H1 (cell line): ENCODE measurements around the gene PDZRN4. TPM values are rescaled to one million over a fixed set of nuclear protein-coding genes. Genes with fewer than 3 reads are reported as not detected.

Experiments
- CHD2 ChIP-seq: IDR thresholded peaks from 2 replicates; pipeline ENCODE4 v1.6.1; 2012; ENCODE audit warnings: low read length, improper control_type of control experiment
- KDM5A ChIP-seq: fragments of 200-600 bp; IDR thresholded peaks from 2 replicates; pipeline ENCODE4 v1.7.1; 2012; ENCODE audit warnings: mild to moderate bottlenecking, low read length, inconsistent platforms, mixed read lengths
- SIN3A ChIP-seq, 2 experiments: IDR thresholded peaks in 1 of 2; conservative IDR thresholded peaks in 1 of 2; 2 replicates each; pipeline ENCODE4 v1.6.1; 2011 to 2012; ENCODE audit warnings: low read length in 2 of 2, improper control_type of control experiment in 1 of 2, low read depth in 1 of 2, mild to moderate bottlenecking in 1 of 2
- SP2 ChIP-seq: IDR thresholded peaks from 2 replicates; pipeline ENCODE4 v1.6.1; 2012; ENCODE audit warnings: mild to moderate bottlenecking, low read length, inconsistent platforms
- SP4 ChIP-seq: IDR thresholded peaks from 2 replicates; pipeline ENCODE4 v1.6.1; 2012; ENCODE audit warnings: low read length, inconsistent platforms
- TAF1 ChIP-seq: IDR thresholded peaks from 2 replicates; pipeline ENCODE4 v1.6.1; 2011; ENCODE audit warnings: mild to moderate bottlenecking, low read depth, low read length
- polyA plus RNA-seq, 7 experiments: library from polyadenylated mRNA; depleted of rRNA in 3 of 7; stranded (reverse) in 5 of 7; unstranded in 2 of 7; fragments of >200 nt in 5 of 7; fragments of 200-250 nt in 2 of 7; gene quantifications; 1 replicate in 5 of 7; 2 replicates in 1 of 7; 4 replicates in 1 of 7; pipeline versions ENCODE4 v1.2.1 to v1.2.3, GENCODE V29; 2011 to 2013; ENCODE audit warnings: missing spikeins in 2 of 7, mixed read lengths in 2 of 7
- total RNA-seq: library from RNA; stranded (reverse); fragmentation: NEBNext Ultra II Directional; extraction: Animal tissue kit (Norgen Biotek cat#: 25700); gene quantifications from 2 replicates; pipeline ENCODE4 v1.2.1, GENCODE V29; 2021
- TF ChIP-seq, protein P1 (sequence below): IDR thresholded peaks from 2 replicates; pipeline ENCODE4 v1.6.1; 2012; ENCODE audit warnings: low read length, inconsistent platforms

Gene PDZRN4
- total and polyA plus RNA-seq, 2 of the 8 experiments (the other 6 are each of a cell fraction or from before 2014, with no cell fraction given): not detected

DNA sequence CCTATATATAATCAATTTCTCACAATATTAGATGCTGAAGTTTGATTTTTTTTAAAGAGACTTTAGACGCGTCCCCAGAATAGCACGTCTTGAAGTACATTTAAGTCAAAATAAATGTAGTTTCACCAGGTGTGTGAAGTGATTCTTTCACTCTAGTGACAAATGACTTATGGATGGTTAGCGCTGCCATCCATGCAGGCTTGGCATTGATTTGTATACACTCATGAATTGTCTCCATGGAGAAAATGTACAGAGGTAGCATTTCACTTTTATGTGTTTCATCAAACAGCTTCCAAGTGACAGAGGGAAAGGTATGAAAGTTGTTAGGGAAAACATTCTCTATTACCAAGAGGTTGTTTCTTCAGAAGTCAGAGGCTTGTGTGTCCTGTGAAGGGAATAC lies 360.8 kb downstream of the PDZRN4 start (continued):
- TF ChIP-seq KDM5A: no peak
- no peak for TF ChIP-seq SIN3A (conservative IDR thresholded peaks at IDR 0.05 in 1 of 2, IDR thresholded peaks at IDR 0.05 in 1 of 2; ENCODE audit: low read depth in 1 of 2, low read length in 2 of 2)
- no peak for TF ChIP-seq CHD2
- TF ChIP-seq SP2: no peak
- TF ChIP-seq, protein P1, sequence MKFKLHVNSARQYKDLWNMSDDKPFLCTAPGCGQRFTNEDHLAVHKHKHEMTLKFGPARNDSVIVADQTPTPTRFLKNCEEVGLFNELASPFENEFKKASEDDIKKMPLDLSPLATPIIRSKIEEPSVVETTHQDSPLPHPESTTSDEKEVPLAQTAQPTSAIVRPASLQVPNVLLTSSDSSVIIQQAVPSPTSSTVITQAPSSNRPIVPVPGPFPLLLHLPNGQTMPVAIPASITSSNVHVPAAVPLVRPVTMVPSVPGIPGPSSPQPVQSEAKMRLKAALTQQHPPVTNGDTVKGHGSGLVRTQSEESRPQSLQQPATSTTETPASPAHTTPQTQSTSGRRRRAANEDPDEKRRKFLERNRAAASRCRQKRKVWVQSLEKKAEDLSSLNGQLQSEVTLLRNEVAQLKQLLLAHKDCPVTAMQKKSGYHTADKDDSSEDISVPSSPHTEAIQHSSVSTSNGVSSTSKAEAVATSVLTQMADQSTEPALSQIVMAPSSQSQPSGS: no peak
- no peak for TF ChIP-seq SP4
- no peak for TF ChIP-seq TAF1
